Activated naive CD8-positive, alpha-beta T cell treated with anti-CD3 and anti-CD28 coated beads, Interleukin-2, amount 50 U/mL, for 24 hours (primary cell): Measurements from ENCODE around the gene PPP2R1B.
"Not testable (repeated sequence)": the region's sequence is repeated elsewhere in the genome, so short reads cannot be mapped to it uniquely, and the experiment has no call there.

Source experiments
- ATAC-seq: fragments of 150-1000 bp; cut with Tn5 transposase; one replicate; pipeline ENCODE4 v1.10.0; 2021
- DNase-seq: peaks from one replicate; pipeline ENCODE4 v3.0.0; 2021
- H3K27ac Mint-ChIP-seq: one replicate; pipeline ENCODE4 v1.8.0; 2021; ENCODE audit warnings: mild to moderate bottlenecking, mixed read lengths
- H3K27me3 Mint-ChIP-seq: one replicate; pipeline ENCODE4 v1.8.0; 2021; ENCODE audit warnings: mixed read lengths
- H3K36me3 Mint-ChIP-seq: one replicate; pipeline ENCODE4 v1.8.0; 2021; ENCODE audit warnings: low read depth, mixed read lengths
- H3K4me1 Mint-ChIP-seq: one replicate; pipeline ENCODE4 v1.8.0; 2021; ENCODE audit warnings: mixed read lengths
- H3K4me3 Mint-ChIP-seq: one replicate; pipeline ENCODE4 v1.8.0; 2021; ENCODE audit warnings: mild to moderate bottlenecking, moderate library complexity, mixed read lengths
- H3K9me3 Mint-ChIP-seq: one replicate; pipeline ENCODE4 v1.8.0; 2021; ENCODE audit warnings: mixed read lengths

Gene PPP2R1B

DNA sequence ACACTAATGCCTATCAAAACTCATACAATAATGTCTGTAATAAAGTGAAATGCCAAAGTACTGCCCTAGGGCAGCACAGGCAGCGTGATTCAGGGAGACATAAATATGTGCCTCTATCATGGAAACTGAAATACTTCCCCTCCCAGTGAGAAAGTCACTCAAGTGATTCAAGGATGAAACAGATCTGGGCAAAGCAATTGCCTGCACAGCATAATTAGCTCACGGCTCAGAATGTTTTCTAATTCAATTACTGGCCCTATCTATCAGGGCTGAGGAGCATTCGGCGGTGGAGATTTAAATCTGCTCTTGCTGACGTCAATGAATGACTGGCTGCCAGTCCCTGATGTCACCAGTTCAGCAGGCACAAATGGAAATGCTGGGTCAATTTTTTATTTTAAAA, 27.7 kb upstream of the PPP2R1B start:
- peaks cover 35% of the 10 kb centered on the region for H3K36me3 Mint-ChIP-seq
- H3K27ac Mint-ChIP-seq = no peak overlapping the region
- no peak for DNase-seq
- no peak overlapping the region for H3K4me3 Mint-ChIP-seq
- H3K4me1 Mint-ChIP-seq = peaks cover 2% of the 10 kb centered on the region
- no peak for ATAC-seq
- H3K27me3 Mint-ChIP-seq = no peaks in the 10 kb centered on the region
- no peaks in the 10 kb centered on the region for H3K9me3 Mint-ChIP-seq

DNA sequence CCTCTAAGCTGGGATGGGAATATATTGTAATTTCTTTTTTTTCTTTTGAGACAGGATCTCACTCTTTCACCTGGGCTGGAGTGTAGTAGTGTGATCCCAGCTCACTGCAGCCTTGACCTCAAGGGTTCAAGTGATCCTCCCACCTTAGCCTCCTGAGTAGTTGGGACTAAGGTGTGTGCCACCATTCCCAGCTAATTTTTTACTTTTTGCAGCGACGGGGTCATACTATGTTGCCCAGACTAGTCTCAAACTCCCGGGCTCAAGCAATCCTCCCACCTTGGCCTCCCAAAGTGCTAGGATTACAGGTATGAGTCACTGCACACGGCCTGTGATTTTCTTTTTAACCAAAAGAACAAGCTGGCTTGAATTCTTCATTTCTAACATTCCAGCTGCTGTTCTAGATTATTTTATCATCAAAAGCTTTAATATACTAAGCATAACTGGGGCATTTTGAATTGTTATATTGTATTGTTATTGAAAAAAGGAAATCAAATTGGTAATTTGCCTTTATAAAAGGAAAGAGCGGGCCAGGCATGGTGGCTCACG, 26.8 kb upstream of the PPP2R1B start:
- DNase-seq (no peak), ATAC-seq (no peak)
- Mint-ChIP-seq H3K4me3 (no peak overlapping the region), H3K27ac (no peak overlapping the region), H3K36me3 (peaks cover 27% of the 10 kb centered on the region), H3K27me3 (no peaks in the 10 kb centered on the region), H3K9me3 (no peaks in the 10 kb centered on the region), H3K4me1 (peaks cover 2% of the 10 kb centered on the region)

DNA sequence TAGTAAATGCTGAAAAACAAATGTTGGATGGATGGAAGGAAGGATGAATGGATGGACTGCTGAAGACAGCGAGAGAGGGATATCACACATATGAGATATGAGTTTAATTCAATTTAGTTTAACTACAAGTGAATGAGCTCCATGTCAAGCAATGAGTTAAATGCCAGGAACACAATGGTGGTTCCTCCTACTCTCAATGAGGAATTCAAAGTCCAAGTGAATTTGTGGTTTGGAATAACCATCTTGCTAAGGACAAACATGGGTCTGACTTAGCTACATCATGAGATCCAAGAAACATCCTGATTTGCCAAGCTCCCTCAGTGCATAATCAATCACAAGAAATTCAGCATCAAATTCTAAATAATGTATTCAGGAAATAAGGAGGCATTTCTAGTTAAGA, 26.1 kb upstream of the PPP2R1B start:
- ATAC-seq (no peak), DNase-seq (no peak)
- Mint-ChIP-seq H3K27me3 (no peaks in the 10 kb centered on the region), H3K9me3 (no peaks in the 10 kb centered on the region), H3K4me1 (peaks cover 2% of the 10 kb centered on the region), H3K4me3 (no peak overlapping the region), H3K36me3 (peaks cover 20% of the 10 kb centered on the region), H3K27ac (no peak overlapping the region)

DNA sequence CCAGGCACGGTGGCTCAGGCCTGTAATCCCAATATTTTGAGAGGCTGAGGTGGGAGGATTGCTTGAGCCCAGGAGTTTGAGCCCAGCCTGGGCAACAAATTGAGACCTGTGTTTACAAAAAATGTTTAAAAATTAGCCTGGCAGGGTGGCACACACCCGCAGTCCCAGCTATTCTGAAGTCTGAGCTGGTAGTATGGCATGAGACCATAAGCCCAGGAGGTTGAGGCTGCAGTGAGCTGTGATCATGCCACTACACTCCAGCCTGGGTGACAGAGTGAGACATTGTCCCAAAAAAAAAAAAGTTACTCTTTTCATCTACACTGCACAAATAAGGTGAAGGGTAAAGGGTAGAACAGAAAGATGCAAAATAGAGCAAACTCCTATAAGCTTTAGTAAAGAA, 22.3 kb upstream of the PPP2R1B start:
- ATAC-seq (no peak), DNase-seq (no peak)
- H3K4me1 Mint-ChIP-seq = no peaks in the 10 kb centered on the region
- H3K4me3 Mint-ChIP-seq = no peak overlapping the region
- no peaks in the 10 kb centered on the region for H3K27me3 Mint-ChIP-seq
- no peak overlapping the region for H3K27ac Mint-ChIP-seq
- peaks cover 6% of the 10 kb centered on the region for H3K36me3 Mint-ChIP-seq
- no peaks in the 10 kb centered on the region for H3K9me3 Mint-ChIP-seq

DNA sequence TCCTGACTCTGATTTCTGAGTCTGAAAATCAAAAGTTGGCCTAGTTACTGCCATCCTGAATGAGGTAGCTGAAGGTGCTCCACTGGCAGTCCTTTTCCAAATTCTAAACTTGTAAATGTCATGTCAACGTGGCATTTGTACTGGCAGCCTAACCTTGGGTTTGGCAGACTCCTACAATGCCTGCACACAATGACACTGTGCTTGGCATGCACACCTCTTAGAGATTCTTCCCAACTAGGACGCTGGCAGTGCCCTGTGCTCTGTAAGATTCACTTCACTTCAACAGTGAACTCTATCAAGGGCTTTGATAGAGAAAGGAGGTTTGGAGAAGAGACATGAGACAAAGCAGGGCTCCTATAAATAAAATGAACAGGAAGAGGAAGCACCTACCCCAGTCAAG, 21.9 kb upstream of the PPP2R1B start:
- Mint-ChIP-seq H3K27me3 (no peaks in the 10 kb centered on the region), H3K36me3 (peaks cover 6% of the 10 kb centered on the region), H3K4me1 (no peaks in the 10 kb centered on the region), H3K27ac (no peak overlapping the region), H3K4me3 (no peak overlapping the region), H3K9me3 (no peaks in the 10 kb centered on the region)
- no peak for DNase-seq
- no peak for ATAC-seq

DNA sequence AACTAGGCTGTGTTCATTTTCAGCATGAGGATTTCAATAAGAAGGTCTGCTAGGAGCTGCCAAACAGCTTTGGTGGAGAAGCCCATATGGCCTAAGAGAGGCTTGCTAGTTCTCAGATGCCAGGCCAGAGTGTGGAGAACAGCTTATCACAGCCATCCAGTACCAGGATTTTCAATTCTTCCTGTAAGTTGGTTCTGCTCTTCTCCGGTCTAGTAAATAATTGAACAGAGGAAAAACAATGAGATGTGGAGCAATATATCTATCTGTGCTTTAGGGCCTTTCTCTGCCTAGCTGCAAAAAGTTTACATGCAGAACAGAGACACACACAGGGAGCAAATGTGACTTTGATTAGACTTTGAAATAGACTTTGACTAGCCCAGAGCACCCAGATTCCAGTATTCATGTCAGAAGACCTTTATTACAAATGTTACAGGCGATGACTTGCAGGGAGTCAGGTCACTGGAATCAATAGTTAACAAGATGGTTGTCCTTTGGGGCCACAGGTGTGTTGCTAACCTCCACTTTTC, 19.8 kb upstream of the PPP2R1B start:
- no peaks in the 10 kb centered on the region for H3K4me1 Mint-ChIP-seq
- H3K27me3 Mint-ChIP-seq = no peaks in the 10 kb centered on the region
- H3K36me3 Mint-ChIP-seq = peaks cover 6% of the 10 kb centered on the region
- H3K4me3 Mint-ChIP-seq = no peak overlapping the region
- DNase-seq (no peak), ATAC-seq (no peak)
- H3K9me3 Mint-ChIP-seq = no peaks in the 10 kb centered on the region
- no peak overlapping the region for H3K27ac Mint-ChIP-seq

DNA sequence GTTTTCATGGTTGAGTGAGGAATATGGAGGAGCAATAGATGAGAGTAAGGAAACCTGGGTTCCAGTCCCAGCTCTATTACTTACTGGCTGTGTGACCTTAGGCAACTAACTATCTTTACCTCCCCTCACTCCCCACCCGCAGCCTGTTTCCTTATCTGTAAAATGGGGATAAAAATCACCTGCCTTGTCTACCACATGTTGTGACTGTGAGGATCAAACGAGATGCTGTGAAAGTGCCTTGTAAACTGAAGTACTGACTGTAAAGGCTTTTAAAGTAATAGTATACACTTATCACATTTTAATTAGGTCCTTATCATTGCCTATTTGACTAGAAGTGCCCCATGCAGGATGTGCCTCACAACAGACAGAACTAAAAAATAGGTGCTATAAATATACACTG, 18.9 kb upstream of the PPP2R1B start:
- H3K4me1 Mint-ChIP-seq = no peaks in the 10 kb centered on the region
- no peak overlapping the region for H3K27ac Mint-ChIP-seq
- no peak for ATAC-seq
- no peaks in the 10 kb centered on the region for H3K27me3 Mint-ChIP-seq
- no peak for DNase-seq
- no peak overlapping the region for H3K4me3 Mint-ChIP-seq
- peaks cover 6% of the 10 kb centered on the region for H3K36me3 Mint-ChIP-seq
- H3K9me3 Mint-ChIP-seq = no peaks in the 10 kb centered on the region

DNA sequence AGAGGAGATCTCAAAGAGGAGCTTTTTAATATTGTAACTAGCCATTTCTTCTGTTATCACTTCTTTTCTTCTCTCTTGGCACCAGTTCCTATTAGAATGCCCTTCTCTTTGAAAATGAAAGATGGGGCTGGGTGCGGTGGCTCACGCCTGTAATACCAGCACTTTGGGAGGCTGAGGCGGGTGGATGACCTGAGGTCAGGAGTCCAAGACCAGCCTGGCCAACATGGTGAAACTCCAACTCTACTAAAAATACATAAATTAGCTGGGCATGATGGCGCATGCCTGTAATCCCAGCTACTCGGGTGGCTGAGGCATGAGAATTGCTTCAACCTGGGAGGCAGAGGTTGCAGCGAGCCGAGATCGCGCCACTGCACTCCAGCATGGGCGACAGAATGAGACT, 18.1 kb upstream of the PPP2R1B start:
- H3K27ac Mint-ChIP-seq, H3K9me3 Mint-ChIP-seq, H3K4me1 Mint-ChIP-seq, ATAC-seq, DNase-seq, H3K36me3 Mint-ChIP-seq, H3K27me3 Mint-ChIP-seq, H3K4me3 Mint-ChIP-seq: not testable (repeated sequence)

DNA sequence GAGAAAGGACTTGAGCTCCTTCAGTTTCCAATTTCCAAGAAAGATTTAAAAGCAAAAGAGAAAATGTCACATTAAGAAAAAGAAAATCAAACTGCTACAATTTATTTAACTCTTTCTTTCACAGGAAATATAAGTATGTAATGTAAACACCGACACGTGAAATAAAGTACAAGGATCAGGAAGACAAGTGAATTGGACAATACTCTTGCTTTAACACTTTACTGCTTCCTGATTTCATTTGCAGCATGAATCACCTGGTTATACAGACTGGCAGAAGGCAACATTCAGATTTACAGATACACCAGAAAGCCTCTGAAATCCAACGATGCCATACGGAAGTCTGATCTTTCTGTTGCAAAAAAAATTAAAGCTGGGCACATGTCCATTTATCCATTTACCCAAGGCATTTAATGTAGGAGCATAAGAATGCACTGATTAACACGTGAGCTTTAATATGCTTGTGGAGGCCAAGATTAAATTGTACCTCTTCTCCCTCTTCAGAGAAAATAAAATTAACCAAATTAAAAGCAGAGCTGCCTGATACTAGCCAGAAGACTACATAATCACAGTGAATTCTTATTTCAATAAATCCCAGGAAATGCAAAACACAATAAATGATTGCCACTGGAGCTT, 16.0 kb upstream of the PPP2R1B start:
- H3K4me1 Mint-ChIP-seq = peaks cover under 1% of the 10 kb centered on the region
- no peaks in the 10 kb centered on the region for H3K27me3 Mint-ChIP-seq
- no peak overlapping the region for H3K27ac Mint-ChIP-seq
- no peak for ATAC-seq
- peaks cover 6% of the 10 kb centered on the region for H3K36me3 Mint-ChIP-seq
- H3K4me3 Mint-ChIP-seq = no peak overlapping the region
- DNase-seq = no peak
- no peaks in the 10 kb centered on the region for H3K9me3 Mint-ChIP-seq

DNA sequence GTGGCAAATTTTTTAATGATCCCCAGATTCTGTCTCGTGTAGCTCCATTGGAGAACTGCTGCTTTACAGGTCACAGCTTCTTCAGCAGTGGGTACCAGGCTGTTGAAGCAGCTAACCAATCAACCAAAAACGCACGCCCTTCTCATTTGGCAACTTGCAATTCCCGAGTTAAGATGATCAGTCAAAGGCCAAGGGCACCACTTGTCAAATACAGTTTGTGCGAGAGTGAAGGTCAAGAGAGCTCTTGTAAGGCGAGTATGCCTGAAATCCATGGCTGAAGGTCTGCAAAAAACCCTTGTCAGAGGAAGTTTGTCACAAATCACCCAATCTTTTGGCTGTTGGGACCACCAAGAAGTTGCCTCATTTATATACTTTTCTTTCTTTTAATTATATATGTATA, 12.9 kb upstream of the PPP2R1B start:
- Mint-ChIP-seq H3K27me3 (no peaks in the 10 kb centered on the region), H3K27ac (no peak overlapping the region), H3K4me1 (peaks cover 5% of the 10 kb centered on the region), H3K4me3 (no peak overlapping the region), H3K36me3 (no peaks in the 10 kb centered on the region), H3K9me3 (no peaks in the 10 kb centered on the region)
- DNase-seq = no peak
- ATAC-seq = no peak

DNA sequence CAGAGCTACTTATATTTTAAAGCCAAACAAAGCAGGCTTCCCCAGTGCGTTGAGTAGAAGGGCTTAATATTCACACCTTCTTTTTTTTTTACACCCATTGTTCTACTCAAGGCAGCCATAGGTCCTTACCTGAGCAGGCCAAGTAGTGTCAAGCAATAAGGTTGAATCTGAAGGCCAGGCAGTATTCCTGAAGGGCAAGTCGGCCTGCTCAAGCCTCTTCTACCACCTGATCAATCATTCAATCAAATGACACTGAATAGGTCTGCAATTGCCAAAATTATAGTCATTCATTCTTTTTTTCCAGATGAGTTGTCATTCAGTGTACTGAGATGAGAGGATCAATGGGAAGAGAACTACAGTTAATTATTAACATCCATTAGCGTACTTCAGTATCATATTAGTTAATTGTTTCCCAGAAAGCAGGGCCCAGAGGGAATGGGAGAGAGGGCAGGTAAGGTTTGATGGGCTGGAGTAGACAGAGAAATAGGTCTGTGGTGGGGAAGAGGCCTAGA, 11.9 kb upstream of the PPP2R1B start:
- no peak overlapping the region for H3K4me3 Mint-ChIP-seq
- H3K36me3 Mint-ChIP-seq = no peaks in the 10 kb centered on the region
- H3K4me1 Mint-ChIP-seq = peaks cover 5% of the 10 kb centered on the region
- DNase-seq = no peak
- H3K27me3 Mint-ChIP-seq = no peaks in the 10 kb centered on the region
- no peak for ATAC-seq
- H3K9me3 Mint-ChIP-seq = no peaks in the 10 kb centered on the region
- H3K27ac Mint-ChIP-seq = no peak overlapping the region

DNA sequence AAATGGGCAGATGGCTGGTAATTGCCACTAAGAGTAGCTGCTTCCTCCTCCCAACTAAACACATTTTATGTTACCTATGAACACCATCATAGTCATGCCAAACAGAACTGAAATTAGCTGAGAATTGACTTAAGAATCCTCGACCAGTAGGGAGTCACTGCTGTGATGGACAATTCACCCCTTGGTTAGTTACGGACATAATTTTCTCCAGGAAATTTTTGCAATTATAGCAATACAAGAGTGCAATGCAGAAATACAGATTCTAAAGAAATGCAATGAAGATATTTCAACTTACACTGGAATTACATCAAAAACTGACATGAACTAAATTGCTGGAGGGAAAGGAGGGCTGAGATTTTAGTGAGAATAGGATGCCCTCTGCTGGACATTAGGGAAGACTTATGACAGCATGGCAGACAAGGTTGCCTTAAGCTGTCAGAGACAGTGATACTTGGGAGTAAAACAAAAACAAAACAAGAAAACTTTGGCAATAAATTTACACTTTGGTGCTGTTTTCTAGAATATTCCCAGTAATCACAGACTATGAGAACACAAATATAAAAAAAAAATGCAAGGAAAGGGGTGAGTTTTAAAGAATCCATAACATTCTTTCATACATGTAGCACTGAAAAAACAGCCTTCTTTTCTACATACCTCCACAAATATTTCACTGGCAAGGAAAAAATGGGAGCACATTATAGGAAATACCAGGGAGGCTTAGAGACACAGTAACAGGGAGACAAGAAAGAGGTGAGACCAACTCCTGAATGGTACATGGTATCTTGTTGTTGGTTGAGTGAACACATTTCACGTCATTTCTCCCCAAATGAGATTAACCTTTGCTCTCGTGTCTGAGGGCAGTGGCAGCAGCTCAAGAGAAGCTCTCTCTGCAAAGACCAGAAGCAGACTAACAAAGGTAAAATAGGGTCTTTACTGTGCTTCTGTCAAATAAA, 11.2 kb upstream of the PPP2R1B start:
- no peak for DNase-seq
- peak; percentile 79 for ATAC-seq
- Mint-ChIP-seq H3K27ac (no peak overlapping the region), H3K27me3 (no peaks in the 10 kb centered on the region), H3K4me3 (no peak overlapping the region), H3K9me3 (no peaks in the 10 kb centered on the region), H3K4me1 (peaks cover 5% of the 10 kb centered on the region), H3K36me3 (no peaks in the 10 kb centered on the region)

DNA sequence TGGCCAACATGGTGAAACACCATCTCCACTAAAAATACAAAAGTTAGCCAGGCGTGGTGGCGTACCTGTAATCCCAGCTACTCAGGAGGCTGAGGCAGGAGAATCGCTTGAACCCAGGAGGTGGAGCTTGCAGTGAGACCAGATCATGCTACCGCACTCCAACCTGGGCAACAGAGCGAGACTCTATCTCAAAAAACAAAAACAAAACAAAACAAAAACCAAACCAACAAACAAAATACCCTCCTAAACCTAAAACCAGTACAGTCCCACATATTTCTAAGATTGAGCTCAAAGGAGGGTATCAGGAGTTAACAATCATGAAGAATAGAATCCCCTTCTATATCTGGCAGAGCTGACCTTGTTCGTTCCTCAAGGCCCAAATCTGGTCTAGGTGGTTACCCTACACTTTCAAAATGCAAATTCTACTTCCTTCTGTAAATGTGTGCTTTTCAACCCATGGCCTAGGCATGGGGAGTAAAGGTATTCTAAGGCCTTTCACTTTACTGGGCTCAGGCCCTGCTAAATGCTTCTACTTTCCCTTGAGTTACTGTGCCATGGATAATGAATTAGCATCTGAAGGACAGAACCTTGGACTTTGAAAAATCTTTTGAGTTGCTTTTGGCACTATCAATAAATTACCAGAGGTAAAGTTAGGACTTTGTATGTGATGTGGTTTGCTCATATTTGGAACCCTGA, 10.4 kb upstream of the PPP2R1B start:
- H3K36me3 Mint-ChIP-seq = no peaks in the 10 kb centered on the region

DNA sequence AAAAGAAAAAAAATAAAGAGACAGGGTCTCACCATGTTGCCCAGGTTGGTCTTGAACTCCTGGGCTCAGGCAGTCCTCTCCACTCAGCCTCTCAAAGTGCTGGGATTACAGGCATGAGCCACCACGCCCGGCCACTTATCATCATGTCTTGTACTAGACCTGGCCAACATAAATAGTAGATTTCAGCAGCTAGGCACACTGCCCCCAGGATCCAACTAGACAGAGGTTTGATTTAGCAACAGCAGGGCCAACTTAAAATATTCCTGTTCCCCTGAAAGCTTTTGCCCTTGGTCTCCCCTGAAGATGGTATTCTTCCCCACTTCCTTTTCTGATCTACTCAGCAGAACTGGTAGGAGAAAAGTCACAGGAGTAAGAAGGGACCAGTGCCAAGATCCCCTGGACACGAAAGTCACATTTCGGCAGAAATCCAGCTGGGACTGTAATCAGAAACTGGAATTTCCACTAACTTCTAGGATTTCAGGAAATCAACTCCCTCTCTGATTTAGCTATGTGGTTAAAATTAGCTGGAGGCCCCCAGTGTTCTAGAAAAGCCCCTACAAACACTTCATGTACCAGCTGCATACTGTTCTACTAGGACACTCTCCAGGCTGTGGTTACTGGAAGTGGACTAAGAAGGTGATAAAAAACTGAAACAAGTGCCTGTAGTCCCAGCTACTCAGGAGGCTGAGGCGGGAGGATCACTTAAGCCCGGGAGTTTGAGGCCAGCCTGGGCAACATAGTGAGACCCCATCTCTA, 8.9 kb upstream of the PPP2R1B start:
- Mint-ChIP-seq H3K36me3 (no peaks in the 10 kb centered on the region), H3K27me3 (no peaks in the 10 kb centered on the region), H3K4me3 (no peak overlapping the region), H3K27ac (no peak overlapping the region), H3K4me1 (peaks cover 5% of the 10 kb centered on the region), H3K9me3 (no peaks in the 10 kb centered on the region)
- ATAC-seq (no peak), DNase-seq (no peak)

More for the DNA sequence above, 10.4 kb upstream of the PPP2R1B start:
- no peaks in the 10 kb centered on the region for H3K9me3 Mint-ChIP-seq
- DNase-seq (no peak), ATAC-seq (no peak)
- H3K4me1 Mint-ChIP-seq = peaks cover 5% of the 10 kb centered on the region
- no peaks in the 10 kb centered on the region for H3K27me3 Mint-ChIP-seq
- H3K27ac Mint-ChIP-seq = no peak overlapping the region
- no peak overlapping the region for H3K4me3 Mint-ChIP-seq
